GM19438 (cell line): Measurements from ENCODE around the gene DPY30.

ENCODE experiments used
- ATAC-seq: cut with Tn5 transposase; IDR thresholded peaks from one replicate; pipeline ENCODE4 v1.9.1; 2021; ENCODE audit warnings: low read depth; ENCODE audit not compliant: unreplicated experiment

DPY30 gene

GRCh38 chr2:32010280-32010669 is 29.3 kb downstream of the DPY30 start:
- peak; percentile 50 for ATAC-seq

- peak; percentile 20 for ATAC-seq
These were observed 29.9 kb downstream of the DPY30 start for GRCh38 chr2:32009516-32010256.

GRCh38 chr2:32008805-32009515 is 30.6 kb downstream of the DPY30 start:
- ATAC-seq: no peak

- no peak for ATAC-seq
These were observed 32.5 kb downstream of the DPY30 start for GRCh38 chr2:32007121-32007391.

- no peak for ATAC-seq
These were observed 34.1 kb downstream of the DPY30 start for GRCh38 chr2:32005371-32005976.

- ATAC-seq: no peak
These were observed 35.8 kb downstream of the DPY30 start for GRCh38 chr2:32003791-32004190.

- no peak for ATAC-seq
These were observed 37.2 kb downstream of the DPY30 start for GRCh38 chr2:32002406-32002805.

GRCh38 chr2:31999438-31999837 is 40.2 kb downstream of the DPY30 start:
- no peak for ATAC-seq

- ATAC-seq: no peak
These were observed 40.7 kb downstream of the DPY30 start for GRCh38 chr2:31998731-31999383.

GRCh38 chr2:31997653-31998052 is 42.0 kb downstream of the DPY30 start:
- no peak for ATAC-seq

- ATAC-seq: no peak
These were observed 42.9 kb downstream of the DPY30 start for GRCh38 chr2:31996571-31997150.

- no peak for ATAC-seq
These were observed 46.7 kb downstream of the DPY30 start for GRCh38 chr2:31992934-31993333.

- ATAC-seq: no peak
These were observed 47.5 kb downstream of the DPY30 start for GRCh38 chr2:31992025-31992579.

GRCh38 chr2:31989946-31990345 is 49.7 kb downstream of the DPY30 start:
- ATAC-seq: no peak

GRCh38 chr2:31987454-31988220 is 52.0 kb downstream of the DPY30 start:
- ATAC-seq: no peak

- no peak for ATAC-seq
These were observed 52.7 kb downstream of the DPY30 start for GRCh38 chr2:31986906-31987305.

GRCh38 chr2:31983762-31984467 is 55.7 kb downstream of the DPY30 start:
- ATAC-seq: no peak

- peak; percentile 99 for ATAC-seq
These were observed 58.8 kb downstream of the DPY30 start for GRCh38 chr2:31980674-31981356.

- ATAC-seq: no peak
These were observed 59.6 kb downstream of the DPY30 start for GRCh38 chr2:31979956-31980355.
